Measurements from ENCODE around the gene ZNF837. TPM values are rescaled to one million over a fixed set of nuclear protein-coding genes. Genes with fewer than 3 reads are reported as not detected.

Gene ZNF837
- total RNA-seq, 1 experiment from 2014 or later: 0.47 TPM

GRCh38 chr19:58397533-58398037 lies 16.8 kb upstream of the ZNF837 start:
- intact Hi-C loops (cut with micrococcal nuclease; ENCODE audit: unreplicated experiment): no loop called here
- Mint-ChIP-seq H3K4me3 (ENCODE audit: low read depth, unreplicated experiment) (peak overlapping the region; percentile 19), H3K4me1 (ENCODE audit: low read depth, unreplicated experiment) (peaks cover 48% of the 10 kb centered on the region), H3K27ac (ENCODE audit: unreplicated experiment) (no peak overlapping the region), H3K36me3 (ENCODE audit: insufficient read depth, unreplicated experiment) (peaks cover 74% of the 10 kb centered on the region), H3K9me3 (ENCODE audit: low read depth, unreplicated experiment) (no peaks in the 10 kb centered on the region), H3K27me3 (ENCODE audit: unreplicated experiment) (peaks cover 13% of the 10 kb centered on the region)
- no TSS peak for BruUV-seq (replicated peaks)
- CTCF ChIA-PET: no interaction called here
- DNase-seq: no peak
- TF ChIP-seq, protein P1, sequence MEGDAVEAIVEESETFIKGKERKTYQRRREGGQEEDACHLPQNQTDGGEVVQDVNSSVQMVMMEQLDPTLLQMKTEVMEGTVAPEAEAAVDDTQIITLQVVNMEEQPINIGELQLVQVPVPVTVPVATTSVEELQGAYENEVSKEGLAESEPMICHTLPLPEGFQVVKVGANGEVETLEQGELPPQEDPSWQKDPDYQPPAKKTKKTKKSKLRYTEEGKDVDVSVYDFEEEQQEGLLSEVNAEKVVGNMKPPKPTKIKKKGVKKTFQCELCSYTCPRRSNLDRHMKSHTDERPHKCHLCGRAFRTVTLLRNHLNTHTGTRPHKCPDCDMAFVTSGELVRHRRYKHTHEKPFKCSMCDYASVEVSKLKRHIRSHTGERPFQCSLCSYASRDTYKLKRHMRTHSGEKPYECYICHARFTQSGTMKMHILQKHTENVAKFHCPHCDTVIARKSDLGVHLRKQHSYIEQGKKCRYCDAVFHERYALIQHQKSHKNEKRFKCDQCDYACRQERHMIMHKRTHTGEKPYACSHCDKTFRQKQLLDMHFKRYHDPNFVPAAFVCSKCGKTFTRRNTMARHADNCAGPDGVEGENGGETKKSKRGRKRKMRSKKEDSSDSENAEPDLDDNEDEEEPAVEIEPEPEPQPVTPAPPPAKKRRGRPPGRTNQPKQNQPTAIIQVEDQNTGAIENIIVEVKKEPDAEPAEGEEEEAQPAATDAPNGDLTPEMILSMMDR (IDR thresholded peaks at IDR 0.05; ENCODE audit: unreplicated experiment): no peak

DNA sequence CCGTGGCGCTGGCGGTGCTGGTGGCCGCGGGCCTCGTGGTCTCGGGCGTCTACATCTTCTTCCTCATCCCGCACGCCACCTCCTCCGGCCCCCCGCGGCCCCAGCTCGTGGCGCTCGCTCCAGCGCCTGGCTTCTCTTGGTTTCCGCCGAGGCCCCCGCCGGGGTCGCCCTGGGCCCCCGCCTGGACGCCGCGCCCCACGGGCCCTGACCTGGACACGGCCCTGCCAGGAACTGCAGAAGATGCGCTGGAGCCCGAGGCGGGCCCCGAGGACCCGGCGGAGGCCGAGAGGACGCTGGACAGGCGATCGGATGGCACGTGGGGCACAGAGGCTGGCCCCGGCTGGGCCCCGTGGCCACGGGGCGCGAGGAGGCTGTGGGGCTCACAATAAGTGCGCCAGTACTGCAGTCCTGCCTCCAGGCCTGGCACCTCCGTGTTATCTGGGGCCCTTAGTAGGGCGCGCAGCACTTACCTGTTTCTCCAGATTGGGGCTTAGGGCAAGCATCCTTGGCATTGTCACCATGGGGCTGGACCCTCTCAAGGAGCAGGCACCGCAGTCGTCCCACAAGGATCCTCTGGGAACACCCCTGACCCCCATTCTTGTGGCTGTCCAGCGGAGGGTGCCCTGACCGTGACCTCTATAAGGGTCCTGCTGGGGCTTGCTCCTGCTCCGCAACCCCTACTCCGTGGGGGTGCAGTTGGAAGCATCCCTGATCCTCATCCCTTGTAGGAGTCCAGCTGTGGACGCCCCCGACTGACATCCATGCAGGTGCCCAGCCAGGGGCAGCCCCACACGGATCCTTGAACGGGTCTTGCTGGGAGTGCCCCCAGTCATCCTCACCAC lies 16.1 kb upstream of the ZNF837 start:
- no TSS peak for BruUV-seq (replicated peaks)
- TF ChIP-seq, protein P1 (IDR thresholded peaks at IDR 0.05; ENCODE audit: unreplicated experiment): no peak
- CTCF ChIA-PET: no interaction called here
- intact Hi-C loops (cut with micrococcal nuclease; ENCODE audit: unreplicated experiment): no loop called here
- H3K9me3 Mint-ChIP-seq (ENCODE audit: low read depth, unreplicated experiment): no peaks in the 10 kb centered on the region
- peak overlapping the region; percentile 62 for H3K4me3 Mint-ChIP-seq (ENCODE audit: low read depth, unreplicated experiment)
- peaks cover 73% of the 10 kb centered on the region for H3K36me3 Mint-ChIP-seq (ENCODE audit: insufficient read depth, unreplicated experiment)
- DNase-seq: no peak
- H3K27ac Mint-ChIP-seq (ENCODE audit: unreplicated experiment): peak overlapping the region; percentile 93
- peaks cover 48% of the 10 kb centered on the region for H3K4me1 Mint-ChIP-seq (ENCODE audit: low read depth, unreplicated experiment)
- H3K27me3 Mint-ChIP-seq (ENCODE audit: unreplicated experiment): peaks cover 13% of the 10 kb centered on the region

DNA sequence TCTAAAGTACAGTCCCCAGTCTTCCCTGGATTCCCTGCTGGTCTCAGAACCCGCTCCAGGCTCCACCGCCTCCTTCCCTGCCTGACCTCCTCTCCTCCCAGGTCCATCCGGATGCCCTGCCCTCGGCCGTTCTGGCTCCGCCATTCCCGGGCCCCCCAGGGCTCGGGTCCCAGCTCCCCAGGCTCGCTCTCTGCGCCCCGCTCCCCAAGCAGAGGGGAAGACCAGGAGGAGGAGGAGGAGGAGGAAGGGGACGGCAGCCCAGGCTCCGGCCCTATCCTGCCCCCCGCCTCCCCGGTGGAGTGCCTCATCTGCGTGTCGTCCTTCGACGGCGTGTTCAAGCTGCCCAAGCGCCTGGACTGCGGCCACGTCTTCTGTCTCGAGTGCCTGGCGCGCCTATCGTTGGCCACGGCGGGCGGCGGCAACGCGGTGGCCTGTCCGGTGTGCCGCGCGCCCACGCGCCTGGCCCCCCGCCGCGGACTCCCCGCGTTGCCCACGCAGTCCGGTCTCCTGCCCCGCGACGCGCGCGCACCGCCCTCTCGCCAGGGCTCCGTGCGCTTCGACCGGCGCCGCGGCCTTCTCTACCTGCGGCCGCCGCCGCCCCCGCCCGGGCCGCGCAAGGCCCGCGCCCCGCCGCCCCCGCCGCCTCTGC lies 15.3 kb upstream of the ZNF837 start:
- peaks cover 44% of the 10 kb centered on the region for H3K4me1 Mint-ChIP-seq (ENCODE audit: low read depth, unreplicated experiment)
- H3K9me3 Mint-ChIP-seq (ENCODE audit: low read depth, unreplicated experiment): no peaks in the 10 kb centered on the region
- no peak for DNase-seq
- TF ChIP-seq, protein P1 (IDR thresholded peaks at IDR 0.05; ENCODE audit: unreplicated experiment): no peak
- H3K27ac Mint-ChIP-seq (ENCODE audit: unreplicated experiment): peak overlapping the region; percentile 93
- H3K4me3 Mint-ChIP-seq (ENCODE audit: low read depth, unreplicated experiment): peak overlapping the region; percentile 62
- CTCF ChIA-PET: no interaction called here
- peaks cover 74% of the 10 kb centered on the region for H3K36me3 Mint-ChIP-seq (ENCODE audit: insufficient read depth, unreplicated experiment)
- H3K27me3 Mint-ChIP-seq (ENCODE audit: unreplicated experiment): peaks cover 13% of the 10 kb centered on the region
- no TSS peak for BruUV-seq (replicated peaks)
- intact Hi-C loops (cut with micrococcal nuclease; ENCODE audit: unreplicated experiment): no loop called here

GRCh38 chr19:58395220-58395978 lies 14.6 kb upstream of the ZNF837 start, which contains the start of gene RNF225:
Gene RNF225 (plus strand): TSS chr19:58395656. CDS start chr19:58396090, 434 bp downstream.
- Mint-ChIP-seq H3K27ac (ENCODE audit: unreplicated experiment) (peak within 1 kb of the TSS; percentile 93), H3K4me1 (ENCODE audit: low read depth, unreplicated experiment) (peaks cover 37% of the 10 kb centered on the region), H3K36me3 (ENCODE audit: insufficient read depth, unreplicated experiment) (peaks cover 75% of the 10 kb centered on the region), H3K4me3 (ENCODE audit: low read depth, unreplicated experiment) (peak within 1 kb of the TSS; percentile 62), H3K27me3 (ENCODE audit: unreplicated experiment) (peaks cover 13% of the 10 kb centered on the region), H3K9me3 (ENCODE audit: low read depth, unreplicated experiment) (no peaks in the 10 kb centered on the region)
- no TSS peak for BruUV-seq (replicated peaks)
- TF ChIP-seq, protein P1 (IDR thresholded peaks at IDR 0.05; ENCODE audit: unreplicated experiment): no peak
- CTCF ChIA-PET: no interaction called here
- DNase-seq: peak; percentile 92
- intact Hi-C loops (cut with micrococcal nuclease; ENCODE audit: unreplicated experiment): no loop called here
